B cell (primary cell): ENCODE data around the gene PLS3. TPM values are rescaled to one million over a fixed set of nuclear protein-coding genes. Genes with fewer than 3 reads are reported as not detected.

Source experiments
- ATAC-seq: fragments of 200-7000 bp; cut with Tn5 transposase; one replicate; pipeline ENCODE4 v1.10.0; 2021; ENCODE audit warnings: low read depth, mild to moderate bottlenecking, moderate number of reproducible peaks, moderate library complexity
- CTCF ChIA-PET: fragments of 350-600 bp; sonication (Branson Sonifier 250); formaldehyde crosslinking; loops from one replicate; lab custom pipeline; 2021; ENCODE audit warnings: antibody characterized with exemption, inconsistent platforms; lab: Charles Lee
- POLR2A ChIA-PET: fragments of 350-600 bp; sonication (Branson Sonifier 250); formaldehyde crosslinking; loops from one replicate; lab custom pipeline; 2021; ENCODE audit warnings: antibody characterized with exemption; lab: Charles Lee
- DNase-seq: peaks from one replicate; pipeline ENCODE4 v3.0.0; 2013
- H2AFZ ChIP-seq: 2 replicates; pipeline ENCODE4 v1.6.1; 2012; ENCODE audit warnings: mild to moderate bottlenecking, low read depth, low read length; ENCODE audit not compliant: insufficient read depth, poor library complexity, severe bottlenecking
- H3K27ac ChIP-seq, 2 donors: 1 replicate in 1 of 2; 2 replicates in 1 of 2; pipeline ENCODE4 v1.5.1; 2012 to 2013; ENCODE audit warnings: low read length in 2 of 2, mild to moderate bottlenecking in 2 of 2, moderate library complexity in 1 of 2
- H3K27me3 ChIP-seq, 4 experiments: fragments of 200-600 bp in 1 of 4; sonication (generic) in 1 of 4; replicated peaks in 1 of 4; 1 replicate in 2 of 4; 2 replicates in 2 of 4; pipeline versions ENCODE4 v1.6.1 to v1.7.0; 2013 to 2016; ENCODE audit warnings: low read length in 3 of 4, mild to moderate bottlenecking in 2 of 4, mixed read lengths in 1 of 4, moderate library complexity in 1 of 4; ENCODE audit not compliant: insufficient read depth in 4 of 4, control insufficient read depth in 3 of 4; ENCODE audit errors: control extremely low read depth in 1 of 4
- H3K36me3 ChIP-seq, 2 experiments: replicated peaks in 1 of 2; 1 replicate in 1 of 2; 2 replicates in 1 of 2; pipeline versions ENCODE4 v1.6.1 to v1.7.1; 2013; ENCODE audit warnings: low read length in 1 of 2; ENCODE audit not compliant: insufficient read depth in 2 of 2, control insufficient read depth in 1 of 2; ENCODE audit errors: control extremely low read depth in 1 of 2, extremely low read depth in 1 of 2
- H3K4me1 ChIP-seq, 2 donors: fragments of 200-600 bp in 1 of 2; sonication (generic) in 1 of 2; 1 replicate in 1 of 2; 2 replicates in 1 of 2; pipeline versions ENCODE4 v1.5.1 to v1.6.1; 2013 to 2017; ENCODE audit warnings: low read length in 2 of 2; ENCODE audit not compliant: control insufficient read depth in 2 of 2, insufficient read depth in 2 of 2
- H3K4me2 ChIP-seq: replicated peaks from 2 replicates; pipeline ENCODE3; 2012; ENCODE audit warnings: mild to moderate bottlenecking, low read depth, low read length; ENCODE audit not compliant: poor library complexity, severe bottlenecking
- H3K4me3 ChIP-seq, 5 experiments: fragments of 200-600 bp in 1 of 5; sonication (generic) in 1 of 5; 1 replicate in 3 of 5; 2 replicates in 2 of 5; pipeline versions ENCODE4 v1.5.1 to v1.7.0; 2011 to 2016; ENCODE audit warnings: low read length in 4 of 5, mild to moderate bottlenecking in 4 of 5, low read depth in 2 of 5, control low read depth in 1 of 5, moderate library complexity in 1 of 5; ENCODE audit not compliant: insufficient read depth in 1 of 5; ENCODE audit errors: control extremely low read depth in 1 of 5, extremely low read depth in 1 of 5
- H3K79me2 ChIP-seq: fragments of 200-600 bp; sonication (generic); one replicate; pipeline ENCODE4 v1.6.0; 2016; ENCODE audit warnings: low read length; ENCODE audit not compliant: control insufficient read depth, insufficient read depth
- H3K9ac ChIP-seq: fragments of 200-600 bp; sonication (generic); 2 replicates; pipeline ENCODE4 v1.6.1; 2017; ENCODE audit warnings: mild to moderate bottlenecking, low read length, moderate library complexity
- H3K9me3 ChIP-seq, 3 donors: one replicate each; pipeline versions ENCODE4 v1.6.1 to v1.7.1; 2013; ENCODE audit warnings: low read length in 2 of 3; ENCODE audit not compliant: control insufficient read depth in 2 of 3, insufficient read depth in 1 of 3; ENCODE audit errors: control extremely low read depth in 1 of 3
- H4K20me1 ChIP-seq: 2 replicates; pipeline ENCODE4 v1.6.0; 2012; ENCODE audit warnings: mild to moderate bottlenecking, low read length; ENCODE audit not compliant: insufficient read depth, control insufficient read depth, poor library complexity, severe bottlenecking
- H3K27ac Mint-ChIP-seq: one replicate; pipeline ENCODE4 v1.8.0; 2021; ENCODE audit warnings: mixed read lengths
- H3K27me3 Mint-ChIP-seq: one replicate; pipeline ENCODE4 v1.8.0; 2021; ENCODE audit warnings: mixed read lengths
- H3K4me1 Mint-ChIP-seq: one replicate; pipeline ENCODE4 v1.8.0; 2021; ENCODE audit warnings: mixed read lengths
- H3K4me3 Mint-ChIP-seq: one replicate; pipeline ENCODE4 v1.8.0; 2021; ENCODE audit warnings: mixed read lengths
- H3K9me3 Mint-ChIP-seq: one replicate; pipeline ENCODE4 v1.8.0; 2022; ENCODE audit warnings: mixed read lengths; ENCODE audit not compliant: insufficient read depth
- EZH2 ChIP-seq: IDR thresholded peaks from 2 replicates; pipeline ENCODE4 v1.6.1; 2012; ENCODE audit warnings: borderline replicate concordance, low read depth, mild to moderate bottlenecking, moderate library complexity, low read length; ENCODE audit not compliant: insufficient read depth, poor library complexity, severe bottlenecking
- WGBS: methylation state at CpG from one replicate; pipeline ENCODE4 v1.1.5; 2013; ENCODE audit warnings: missing lambda C conversion rate; ENCODE audit not compliant: insufficient coverage; 5-methylcytosine and 5-hydroxymethylcytosine counted together
- intact Hi-C: fragments of 100-400 bp; cut with micrococcal nuclease; formaldehyde crosslinking; loops from one replicate; pipeline ENCODE4 v1.10.0; 2022
- polyA plus RNA-seq: library from polyadenylated mRNA; depleted of rRNA; stranded (reverse); fragments of >200 nt; gene quantifications from 2 replicates; pipeline ENCODE4 v1.2.3, GENCODE V29; 2012
- total RNA-seq, 2 donors: library from RNA; stranded (reverse); fragments of 120-200 nt in 1 of 2; gene quantifications; 1 replicate in 1 of 2; 2 replicates in 1 of 2; pipeline versions ENCODE4 v1.2.3 to v1.2.4, GENCODE V29; 2013 to 2022
- TF ChIP-seq, protein P1 (sequence below): fragments of 200-600 bp; IDR thresholded peaks from one replicate; pipeline ENCODE4 v1.8.0; 2022; ENCODE audit warnings: antibody characterized with exemption, mild to moderate bottlenecking

Gene PLS3
- total and polyA plus RNA-seq, 2 donors (not counting 1 experiment from before 2014, with no cell fraction given) = not detected

DNA sequence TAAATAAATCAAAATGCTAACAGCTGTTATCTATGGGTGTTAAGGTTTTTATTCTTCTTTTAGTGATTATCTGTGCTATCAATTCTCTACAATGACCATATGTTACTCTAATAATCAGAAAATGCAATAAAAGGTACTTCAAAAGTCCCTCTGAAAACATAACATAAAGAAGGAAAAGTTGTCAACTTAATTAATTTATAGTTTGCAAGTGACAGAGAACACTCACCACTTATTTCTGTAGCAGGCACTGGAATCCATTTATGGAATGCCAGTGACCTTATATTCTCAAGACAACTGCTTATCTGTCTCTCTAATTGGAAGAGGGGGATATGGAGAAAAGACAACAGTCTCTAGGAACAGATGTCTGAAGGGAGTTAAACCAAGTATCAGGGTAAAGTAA lies 25.6 kb upstream of the PLS3 start:
- DNase-seq = no peak
- Histone ChIP-seq H3K4me3 (no peak overlapping the region), H3K27ac (no peak overlapping the region), H3K79me2 (no peaks in the 10 kb centered on the region), H3K4me2 (no peak overlapping the region), H3K9ac (no peak overlapping the region), H3K4me1 (no peaks in the 10 kb centered on the region), H3K36me3 (no peaks in the 10 kb centered on the region), H3K9me3 (no peaks in the 10 kb centered on the region), H4K20me1 (no peaks in the 10 kb centered on the region), H3K27me3 (no peaks in the 10 kb centered on the region), H2AFZ (no peak overlapping the region)
- Mint-ChIP-seq H3K4me3 (no peak overlapping the region), H3K4me1 (no peaks in the 10 kb centered on the region), H3K27ac (no peak overlapping the region), H3K27me3 (no peaks in the 10 kb centered on the region), H3K9me3 (no peaks in the 10 kb centered on the region)
- ATAC-seq = no peak
- CTCF ChIA-PET = no interaction called here
- POLR2A ChIA-PET = no interaction called here
- TF ChIP-seq, protein P1, sequence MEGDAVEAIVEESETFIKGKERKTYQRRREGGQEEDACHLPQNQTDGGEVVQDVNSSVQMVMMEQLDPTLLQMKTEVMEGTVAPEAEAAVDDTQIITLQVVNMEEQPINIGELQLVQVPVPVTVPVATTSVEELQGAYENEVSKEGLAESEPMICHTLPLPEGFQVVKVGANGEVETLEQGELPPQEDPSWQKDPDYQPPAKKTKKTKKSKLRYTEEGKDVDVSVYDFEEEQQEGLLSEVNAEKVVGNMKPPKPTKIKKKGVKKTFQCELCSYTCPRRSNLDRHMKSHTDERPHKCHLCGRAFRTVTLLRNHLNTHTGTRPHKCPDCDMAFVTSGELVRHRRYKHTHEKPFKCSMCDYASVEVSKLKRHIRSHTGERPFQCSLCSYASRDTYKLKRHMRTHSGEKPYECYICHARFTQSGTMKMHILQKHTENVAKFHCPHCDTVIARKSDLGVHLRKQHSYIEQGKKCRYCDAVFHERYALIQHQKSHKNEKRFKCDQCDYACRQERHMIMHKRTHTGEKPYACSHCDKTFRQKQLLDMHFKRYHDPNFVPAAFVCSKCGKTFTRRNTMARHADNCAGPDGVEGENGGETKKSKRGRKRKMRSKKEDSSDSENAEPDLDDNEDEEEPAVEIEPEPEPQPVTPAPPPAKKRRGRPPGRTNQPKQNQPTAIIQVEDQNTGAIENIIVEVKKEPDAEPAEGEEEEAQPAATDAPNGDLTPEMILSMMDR = no peak
- no peak for TF ChIP-seq EZH2
- intact Hi-C loops = no loop called here

- Histone ChIP-seq H3K4me2 (no peak overlapping the region), H2AFZ (no peak overlapping the region), H3K9me3 (no peaks in the 10 kb centered on the region), H3K27me3 (no peaks in the 10 kb centered on the region), H3K36me3 (no peaks in the 10 kb centered on the region), H3K9ac (no peak overlapping the region), H3K4me3 (no peak overlapping the region), H3K27ac (no peak overlapping the region), H3K79me2 (no peaks in the 10 kb centered on the region), H3K4me1 (no peaks in the 10 kb centered on the region), H4K20me1 (no peaks in the 10 kb centered on the region)
- no CpG with 5 or more reads among the region's 1 CpG for WGBS
- no peak for ATAC-seq
- no peak for DNase-seq
- Mint-ChIP-seq H3K27me3 (no peaks in the 10 kb centered on the region), H3K27ac (no peak overlapping the region), H3K4me3 (no peak overlapping the region), H3K9me3 (no peaks in the 10 kb centered on the region), H3K4me1 (no peaks in the 10 kb centered on the region)
- TF ChIP-seq EZH2 = no peak
- TF ChIP-seq, protein P1 = no peak
- ChIA-PET CTCF (no interaction called here), POLR2A (no interaction called here)
- intact Hi-C loops = no loop called here
These were observed 25.1 kb upstream of the PLS3 start for GRCh38 chrX:115535844-115536243.
